HEK293 (cell line): ENCODE results near the gene HOXA6.

Experiments used
- CTCF ChIP-seq: fragments of 450-650 bp; formaldehyde crosslinking; IDR thresholded peaks from 2 replicates; pipeline ENCODE4 v1.5.1; 2016; ENCODE audit warnings: missing biosample characterization, missing genetic modification characterization
- ZBTB8A ChIP-seq: fragments of 450-650 bp; formaldehyde crosslinking; IDR thresholded peaks from 2 replicates; pipeline ENCODE4 v1.5.1; 2016; ENCODE audit warnings: missing biosample characterization, missing genetic modification characterization
- ZNF121 ChIP-seq: fragments of 450-650 bp; formaldehyde crosslinking; IDR thresholded peaks from 2 replicates; pipeline ENCODE4 v1.5.1; 2016; ENCODE audit warnings: missing biosample characterization, missing genetic modification characterization
- ZNF133 ChIP-seq: fragments of 450-650 bp; formaldehyde crosslinking; IDR thresholded peaks from 2 replicates; pipeline ENCODE4 v1.5.1; 2016; ENCODE audit warnings: missing biosample characterization, missing genetic modification characterization
- ZNF530 ChIP-seq: fragments of 450-650 bp; formaldehyde crosslinking; IDR thresholded peaks from 2 replicates; pipeline ENCODE4 v1.5.1; 2016; ENCODE audit warnings: low read depth, missing biosample characterization, missing genetic modification characterization
- ZNF623 ChIP-seq: fragments of 450-650 bp; formaldehyde crosslinking; IDR thresholded peaks from 2 replicates; pipeline ENCODE4 v1.5.1; 2016; ENCODE audit warnings: missing biosample characterization, missing genetic modification characterization
- ZNF792 ChIP-seq: fragments of 450-650 bp; formaldehyde crosslinking; IDR thresholded peaks from 2 replicates; pipeline ENCODE4 v1.5.1; 2016; ENCODE audit warnings: missing biosample characterization, missing genetic modification characterization
- ZSCAN30 ChIP-seq: fragments of 450-650 bp; IDR thresholded peaks from 2 replicates; pipeline ENCODE4 v1.5.1; 2018; ENCODE audit warnings: missing biosample characterization, mild to moderate bottlenecking, missing genetic modification characterization, moderate library complexity
- TF ChIP-seq, protein P1 (sequence below): fragments of 450-650 bp; formaldehyde crosslinking; IDR thresholded peaks from 2 replicates; pipeline ENCODE4 v1.5.1; 2016; ENCODE audit warnings: missing biosample characterization, missing genetic modification characterization

DNA sequence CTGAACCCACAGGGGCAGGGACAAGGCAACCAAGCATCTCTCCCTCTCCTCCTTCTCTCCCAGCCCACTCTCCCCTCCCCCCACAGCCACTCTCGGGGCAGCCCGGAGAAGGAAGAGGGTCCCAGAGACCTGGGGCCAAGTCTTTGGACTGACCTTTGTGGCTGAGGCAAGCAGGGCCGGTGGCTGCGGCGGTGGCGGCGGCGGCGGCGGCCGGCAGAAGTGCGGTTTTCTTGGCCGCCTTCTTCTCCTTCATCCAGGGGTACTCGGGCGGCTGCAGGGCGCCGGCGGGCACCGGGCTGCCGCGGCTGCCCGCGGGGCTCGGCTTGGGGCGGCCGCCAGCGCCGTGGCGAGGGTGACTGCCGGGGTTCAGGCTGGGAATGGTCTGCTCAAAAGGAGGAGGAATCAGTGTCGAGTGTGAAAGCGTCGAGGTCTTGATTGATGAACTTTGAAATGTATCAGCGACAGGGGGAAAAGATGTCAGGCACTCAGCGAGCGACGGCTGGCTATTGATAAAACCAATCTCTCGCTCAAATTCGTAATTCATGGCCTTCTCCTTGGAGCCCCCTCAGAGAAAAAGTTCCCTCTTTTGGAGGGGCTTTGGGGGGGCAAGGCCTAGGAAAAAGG, 45.5 kb downstream of the HOXA6 start:
- TF ChIP-seq ZNF133 (no peak), ZSCAN30 (tag by site-specific recombination) (no peak), ZNF623 (tag by site-specific recombination) (no peak), CTCF (tag by site-specific recombination) (no peak), ZNF121 (tag by site-specific recombination) (no peak), ZNF530 (tag by site-specific recombination) (no peak), ZBTB8A (no peak), ZNF792 (tag by site-specific recombination) (no peak)
- TF ChIP-seq, protein P1, sequence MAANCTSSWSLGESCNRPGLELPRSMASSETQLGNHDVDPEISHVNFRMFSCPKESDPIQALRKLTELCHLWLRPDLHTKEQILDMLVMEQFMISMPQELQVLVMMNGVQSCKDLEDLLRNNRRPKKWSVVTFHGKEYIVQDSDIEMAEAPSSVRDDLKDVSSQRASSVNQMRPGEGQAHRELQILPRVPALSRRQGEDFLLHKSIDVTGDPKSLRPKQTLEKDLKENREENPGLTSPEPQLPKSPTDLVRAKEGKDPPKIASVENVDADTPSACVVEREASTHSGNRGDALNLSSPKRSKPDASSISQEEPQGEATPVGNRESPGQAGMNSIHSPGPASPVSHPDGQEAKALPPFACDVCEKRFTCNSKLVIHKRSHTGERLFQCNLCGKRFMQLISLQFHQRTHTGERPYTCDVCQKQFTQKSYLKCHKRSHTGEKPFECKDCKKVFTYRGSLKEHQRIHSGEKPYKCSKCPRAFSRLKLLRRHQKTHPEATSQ (tag by site-specific recombination) = no peak
